Sigmoid colon (tissue), 3 donors: ENCODE measurements around the gene APBB2.

Experiments
- POLR2A ChIP-seq, 2 donors: fragments of 450-650 bp; IDR thresholded peaks; one replicate each; pipeline ENCODE4 v1.6.1; 2016; ENCODE audit warnings: antibody characterized with exemption in 2 of 2, mild to moderate bottlenecking in 2 of 2, moderate library complexity in 2 of 2
- TF ChIP-seq, protein P1 (sequence below), 4 experiments: fragments of 450-650 bp in 3 of 4; fragments of 200-600 bp in 1 of 4; IDR thresholded peaks; one replicate each; pipeline ENCODE4 v1.5.1; 2016 to 2019; ENCODE audit warnings: antibody characterized with exemption in 4 of 4, mild to moderate bottlenecking in 3 of 4, moderate library complexity in 2 of 4

DNA sequence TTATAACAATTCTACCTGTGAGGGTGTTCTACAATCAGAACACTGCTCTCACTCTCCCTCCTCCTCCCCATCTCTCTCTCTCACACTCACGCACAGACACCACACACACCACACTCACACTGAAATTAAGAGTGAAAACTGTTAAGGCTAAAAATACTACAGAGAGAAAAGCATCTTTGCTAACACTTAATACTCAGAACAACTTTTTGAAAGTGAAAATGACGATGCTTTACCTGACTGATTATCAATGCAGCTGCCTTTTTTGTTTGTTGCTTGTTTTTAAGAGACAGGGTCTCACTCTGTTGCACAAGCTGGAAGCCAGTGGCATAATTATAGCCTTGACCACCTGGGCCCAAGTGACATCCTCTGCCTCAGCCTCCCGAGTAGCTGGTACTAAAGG lies 222.4 kb downstream of the APBB2 start:
- TF ChIP-seq POLR2A (IDR thresholded peaks at IDR 0.05), result no peak
- TF ChIP-seq, protein P1, sequence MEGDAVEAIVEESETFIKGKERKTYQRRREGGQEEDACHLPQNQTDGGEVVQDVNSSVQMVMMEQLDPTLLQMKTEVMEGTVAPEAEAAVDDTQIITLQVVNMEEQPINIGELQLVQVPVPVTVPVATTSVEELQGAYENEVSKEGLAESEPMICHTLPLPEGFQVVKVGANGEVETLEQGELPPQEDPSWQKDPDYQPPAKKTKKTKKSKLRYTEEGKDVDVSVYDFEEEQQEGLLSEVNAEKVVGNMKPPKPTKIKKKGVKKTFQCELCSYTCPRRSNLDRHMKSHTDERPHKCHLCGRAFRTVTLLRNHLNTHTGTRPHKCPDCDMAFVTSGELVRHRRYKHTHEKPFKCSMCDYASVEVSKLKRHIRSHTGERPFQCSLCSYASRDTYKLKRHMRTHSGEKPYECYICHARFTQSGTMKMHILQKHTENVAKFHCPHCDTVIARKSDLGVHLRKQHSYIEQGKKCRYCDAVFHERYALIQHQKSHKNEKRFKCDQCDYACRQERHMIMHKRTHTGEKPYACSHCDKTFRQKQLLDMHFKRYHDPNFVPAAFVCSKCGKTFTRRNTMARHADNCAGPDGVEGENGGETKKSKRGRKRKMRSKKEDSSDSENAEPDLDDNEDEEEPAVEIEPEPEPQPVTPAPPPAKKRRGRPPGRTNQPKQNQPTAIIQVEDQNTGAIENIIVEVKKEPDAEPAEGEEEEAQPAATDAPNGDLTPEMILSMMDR (IDR thresholded peaks at IDR 0.05), result no peak
